Astrocyte of the hippocampus (primary cell): ENCODE measurements around the gene PIEZO1.

Experiments
- DNase-seq: peaks from one replicate; pipeline ENCODE4 v3.0.0; 2011; ENCODE audit warnings: low read depth, low spot score

PIEZO1 gene

GRCh38 chr16:88667461-88667860, 117.6 kb downstream of the PIEZO1 start:
- DNase-seq: no peak

- DNase-seq: no peak
Measured at GRCh38 chr16:88665570-88665969, 119.5 kb downstream of the PIEZO1 start.
